NCI-H2107 treated with DMSO at 0.1 percent for 48 hours (cell line): ENCODE results near the gene SLC66A2.
A peak's percentile ranks its signal among the peaks of the same experiment; 100 is the strongest.

Experiments
- DNase-seq: peaks from one replicate; lab custom pipeline; 2025; ENCODE audit not compliant: unreplicated experiment; lab: John Stamatoyannopoulos, UW

Gene SLC66A2

DNA sequence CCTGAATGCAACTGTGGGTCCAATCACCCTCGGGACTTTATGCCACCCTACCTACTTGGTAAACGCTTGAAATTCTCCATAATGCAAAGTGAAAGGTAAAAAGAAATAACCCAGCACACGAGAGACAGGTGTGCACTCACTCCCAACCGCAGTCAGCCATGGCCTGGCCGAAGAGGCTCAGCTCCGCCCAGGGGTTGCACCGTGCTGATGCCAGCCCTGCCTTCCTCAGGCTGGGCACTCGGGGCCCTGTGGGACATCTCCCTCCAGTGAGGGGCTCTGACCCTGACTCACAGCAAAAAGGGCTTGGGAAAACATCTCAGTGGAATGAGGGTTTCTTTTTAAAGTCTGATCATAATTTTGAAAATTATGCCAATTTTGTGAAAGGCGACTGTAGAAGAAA, 13.3 kb downstream of the SLC66A2 start:
- no peak for DNase-seq

DNA sequence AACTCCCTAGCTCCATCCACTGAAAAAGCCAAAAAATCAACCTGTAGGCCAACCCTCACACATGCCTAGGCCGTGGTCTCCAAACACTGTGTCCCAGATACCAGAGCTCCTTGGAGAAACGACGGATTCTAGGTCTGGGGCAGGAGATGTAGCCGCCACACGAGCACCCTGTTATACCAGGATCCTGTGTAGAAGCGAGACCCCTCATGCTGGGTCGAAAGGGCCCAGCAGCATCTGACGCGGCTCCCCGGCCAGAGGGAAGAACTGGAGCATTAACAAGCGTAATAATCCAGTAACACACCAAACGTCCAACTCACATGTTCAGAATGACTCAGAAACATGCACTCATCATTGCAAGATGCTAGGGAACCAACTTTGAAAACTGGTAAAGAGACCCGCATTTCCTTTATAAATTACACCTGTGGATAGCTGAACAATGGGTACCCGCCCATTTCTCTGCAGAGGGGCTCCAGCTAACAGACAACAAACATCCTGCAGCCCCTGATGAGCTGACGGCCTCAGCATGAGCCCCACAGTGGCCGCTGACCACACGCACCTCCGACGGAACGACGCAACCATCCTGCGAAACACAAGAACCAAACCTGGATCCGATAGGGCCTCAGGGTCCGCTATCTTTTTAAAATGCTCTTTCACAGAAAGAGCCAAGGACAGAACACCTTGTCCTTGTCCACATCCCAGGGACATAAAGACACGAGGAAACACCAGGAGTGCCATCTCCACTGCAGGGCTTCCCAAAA, 14.2 kb downstream of the SLC66A2 start:
- no peak for DNase-seq

GRCh38 chr18:79936641-79937040, 14.8 kb downstream of the SLC66A2 start:
- DNase-seq: no peak

GRCh38 chr18:79935925-79936324, 15.5 kb downstream of the SLC66A2 start:
- DNase-seq: no peak

DNA sequence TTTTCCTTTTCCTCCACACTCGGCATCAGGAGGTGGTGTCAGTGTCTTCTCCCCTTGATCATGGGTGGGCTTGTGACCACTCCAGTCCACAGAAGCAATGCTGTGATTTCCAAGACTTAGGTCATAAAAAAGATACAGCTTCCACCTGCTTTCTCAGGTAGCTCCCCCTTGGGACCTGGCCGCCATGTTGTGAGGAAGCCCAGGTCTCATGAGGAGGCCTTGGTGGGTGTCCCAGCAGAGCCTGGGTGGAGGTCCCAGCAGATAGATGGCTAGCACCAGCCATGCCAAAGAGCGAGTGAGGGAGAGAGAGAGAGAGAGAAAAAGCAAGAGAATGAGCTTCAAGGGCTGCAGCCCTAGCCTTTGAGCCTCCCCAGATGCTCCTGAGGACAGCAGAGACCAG, 16.0 kb downstream of the SLC66A2 start:
- DNase-seq: no peak

- DNase-seq: no peak
These were observed 16.4 kb downstream of the SLC66A2 start for GRCh38 chr18:79935098-79935480.

DNA sequence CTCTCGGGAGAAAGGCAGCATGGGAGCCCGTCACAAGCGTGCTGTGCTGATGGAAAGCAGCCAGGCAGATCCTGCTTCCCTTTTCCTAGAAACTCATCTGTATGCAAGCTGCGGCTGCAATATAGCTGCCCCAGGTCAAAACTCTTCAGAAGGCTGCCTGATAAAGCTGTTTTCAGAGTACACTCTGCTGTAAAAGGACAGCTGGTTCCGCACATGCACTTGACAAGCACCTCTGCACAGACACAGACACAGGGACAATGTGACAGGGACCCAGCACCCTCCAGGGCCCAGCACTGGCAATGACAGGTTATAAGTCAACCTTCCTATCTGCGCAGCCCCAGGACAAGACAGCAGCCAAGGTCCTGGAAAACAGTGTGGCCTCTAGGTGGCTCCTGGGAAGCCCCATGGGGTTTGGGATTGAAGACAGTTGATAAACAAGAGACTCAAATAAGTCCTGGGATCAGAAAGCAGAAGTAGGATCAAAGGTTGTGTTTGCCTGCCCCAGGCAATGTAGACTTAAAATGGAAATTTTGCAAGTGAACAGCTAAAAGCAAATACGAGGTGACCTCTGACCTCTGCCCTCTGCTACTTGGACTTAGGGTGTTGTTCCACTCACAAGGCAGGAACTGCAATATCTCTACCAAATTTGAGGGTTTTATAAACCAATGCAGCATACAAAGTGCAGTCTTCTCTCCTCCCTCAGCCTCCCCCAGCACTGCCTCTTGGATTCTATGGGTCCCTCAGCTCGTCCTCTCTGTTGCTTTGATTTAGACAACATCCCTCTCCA, 16.9 kb downstream of the SLC66A2 start:
- DNase-seq: no peak

DNA sequence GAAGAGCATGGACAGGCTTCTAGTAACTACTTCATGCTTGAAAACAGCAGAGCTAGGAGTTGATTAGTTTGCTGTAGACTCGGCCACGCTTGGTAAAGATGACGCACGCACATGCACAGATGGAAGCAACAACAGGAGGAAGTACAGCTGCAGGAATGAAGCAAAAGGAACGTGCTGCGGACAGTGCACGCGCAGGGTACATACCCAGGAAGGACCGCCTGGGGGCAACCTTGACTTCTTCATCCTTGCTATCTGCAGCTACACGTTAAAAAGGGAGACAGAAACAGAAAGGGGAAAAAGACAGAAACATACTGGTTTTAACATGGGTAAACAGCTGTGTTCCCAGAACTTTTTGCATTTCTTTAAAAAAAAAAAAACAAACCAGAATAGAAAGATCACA, 17.7 kb downstream of the SLC66A2 start:
- DNase-seq: no peak

DNA sequence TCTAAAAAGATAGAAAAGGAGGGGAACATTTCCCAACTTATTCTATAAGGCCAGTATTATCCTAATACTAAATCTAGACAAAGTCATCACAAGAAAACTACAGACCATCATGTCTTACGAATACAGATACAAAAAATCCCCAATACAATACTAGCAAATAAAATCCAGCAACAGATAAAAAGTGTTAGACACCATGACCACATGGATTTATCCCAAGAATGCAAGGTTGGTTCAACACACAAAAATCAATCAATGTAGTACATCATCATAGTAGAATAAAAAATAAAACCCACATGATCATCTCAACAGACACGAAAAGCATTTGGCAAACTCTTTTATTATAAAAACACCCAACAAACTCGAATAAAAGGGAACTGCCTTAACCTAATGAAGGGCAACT, 18.5 kb downstream of the SLC66A2 start:
- DNase-seq: no peak

DNA sequence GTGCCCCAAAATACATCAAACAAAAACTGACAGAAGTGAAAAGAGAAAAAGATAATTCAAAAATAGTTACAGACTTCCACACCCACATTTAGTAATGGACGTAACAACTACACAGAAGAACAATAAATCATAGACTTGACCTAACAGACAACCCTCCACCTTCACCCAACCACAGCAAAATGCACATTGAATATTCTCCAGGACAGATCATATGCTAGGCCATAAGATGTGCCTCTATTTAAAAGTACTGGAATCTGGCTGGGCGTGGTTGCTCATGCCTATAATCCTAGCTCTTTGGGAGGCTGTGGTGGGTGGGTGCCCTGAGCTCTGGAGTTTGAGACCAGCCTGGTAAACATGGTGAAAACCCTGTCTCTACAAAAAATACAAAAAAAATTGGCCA, 20.0 kb downstream of the SLC66A2 start:
- no peak for DNase-seq

GRCh38 chr18:79930020-79930642, 21.3 kb downstream of the SLC66A2 start:
- DNase-seq: no peak

DNA sequence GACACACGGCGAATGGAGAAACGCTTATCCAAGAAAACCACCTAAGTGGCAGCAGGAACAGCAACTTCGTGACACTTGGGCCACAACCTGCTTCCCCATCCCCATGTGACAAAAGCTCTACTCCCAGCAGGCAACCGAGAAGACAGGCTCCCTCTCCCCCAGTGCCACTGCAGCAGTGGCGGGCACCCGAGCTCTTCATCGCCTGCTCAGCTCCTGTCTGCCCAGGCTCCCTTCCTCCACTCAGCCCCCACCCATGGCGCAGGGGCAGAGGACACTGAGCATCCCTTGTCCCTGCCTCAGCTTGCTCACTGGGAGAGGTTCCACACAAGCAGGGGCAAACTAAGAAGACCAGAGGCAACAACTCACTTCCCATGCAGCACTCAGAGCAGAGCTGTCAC, 22.9 kb downstream of the SLC66A2 start:
- no peak for DNase-seq

GRCh38 chr18:79927607-79928562, 23.6 kb downstream of the SLC66A2 start:
- no peak for DNase-seq

DNA sequence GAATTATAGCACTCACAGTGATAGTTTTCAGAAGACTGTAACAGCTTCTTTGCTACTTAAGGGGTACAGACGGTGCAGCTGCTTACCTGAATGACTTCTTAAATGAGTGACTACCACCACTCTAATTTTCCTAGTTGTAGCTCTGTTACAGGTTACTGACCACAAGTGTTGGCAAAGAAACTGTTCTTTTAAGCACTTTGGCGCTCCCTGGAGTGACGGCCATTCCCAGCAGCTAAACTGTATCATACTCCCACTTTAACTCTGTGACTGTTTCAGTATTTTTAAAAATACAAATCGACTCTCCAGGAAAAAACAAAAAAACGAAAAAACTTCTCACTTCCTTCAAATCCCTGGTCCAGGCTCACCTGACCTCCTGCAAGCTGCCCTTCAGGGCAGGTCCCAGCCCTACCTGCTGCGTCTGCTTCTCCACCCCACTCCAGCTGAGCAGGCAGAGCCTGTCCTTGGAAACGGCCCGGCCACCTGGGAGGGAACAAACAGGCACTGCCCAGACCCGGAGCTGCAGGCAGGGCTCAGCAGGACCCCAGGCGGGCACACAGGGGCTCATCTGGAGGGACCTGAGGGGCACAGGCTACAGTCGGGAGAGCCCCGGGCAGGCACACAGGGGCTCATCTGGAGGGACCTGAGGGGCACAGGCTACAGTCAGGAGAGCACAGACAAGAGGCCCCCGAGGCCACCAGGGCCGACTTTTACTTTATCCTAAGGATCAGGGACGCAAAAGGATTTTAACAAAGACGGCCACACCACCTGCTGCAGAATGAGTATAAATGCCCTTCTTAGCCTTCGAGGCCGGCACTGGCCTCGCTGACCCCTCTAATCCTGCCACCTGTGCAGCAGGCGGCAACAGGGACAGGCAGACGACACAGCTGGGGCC, 24.5 kb downstream of the SLC66A2 start:
- peak; percentile 7 for DNase-seq

GRCh38 chr18:79926306-79926705, 25.1 kb downstream of the SLC66A2 start:
- no peak for DNase-seq

DNA sequence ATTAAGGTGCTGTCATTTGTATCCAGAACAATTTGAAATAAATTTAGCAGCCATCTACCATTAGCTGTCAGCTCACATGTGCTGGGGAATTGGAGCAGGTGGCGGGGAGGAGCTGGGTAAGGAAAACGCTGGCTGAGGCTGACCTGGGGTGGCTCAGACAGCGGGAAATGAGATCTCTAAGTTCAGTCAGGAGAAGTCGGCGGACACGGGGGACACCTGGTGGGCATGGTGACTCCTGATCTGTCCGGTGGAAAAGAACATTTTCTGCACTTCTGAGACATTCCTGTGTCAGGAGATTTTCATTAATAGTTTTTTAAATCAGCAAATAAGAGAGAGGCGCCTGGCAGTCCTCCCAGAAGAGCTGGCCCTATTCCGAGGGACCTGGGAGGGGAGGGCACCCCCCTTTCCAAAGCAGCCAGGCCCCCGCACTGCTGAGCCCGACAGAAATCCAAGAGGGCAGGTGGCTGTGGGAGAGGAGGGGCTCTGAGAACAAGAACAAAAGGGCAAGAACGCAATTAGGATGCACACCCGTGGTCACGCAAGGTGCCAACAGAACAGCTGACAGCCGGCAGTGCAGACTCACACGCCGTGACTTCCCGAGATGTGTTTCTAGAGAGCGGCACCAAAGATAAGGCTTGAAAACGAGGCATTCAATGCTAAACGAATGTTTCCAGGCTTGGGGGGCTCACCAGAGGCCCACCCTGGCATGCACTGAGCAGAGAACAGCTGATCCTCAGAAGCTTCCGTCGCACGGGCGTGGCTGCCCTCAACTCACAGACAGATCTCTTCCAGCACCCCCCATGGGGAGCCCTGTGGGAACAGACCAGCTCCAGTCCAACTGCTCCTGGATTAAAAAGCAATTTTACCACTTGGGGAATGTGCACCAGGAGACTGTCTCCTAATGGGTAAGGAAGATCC, 26.4 kb downstream of the SLC66A2 start:
- DNase-seq: peak; percentile 78

DNA sequence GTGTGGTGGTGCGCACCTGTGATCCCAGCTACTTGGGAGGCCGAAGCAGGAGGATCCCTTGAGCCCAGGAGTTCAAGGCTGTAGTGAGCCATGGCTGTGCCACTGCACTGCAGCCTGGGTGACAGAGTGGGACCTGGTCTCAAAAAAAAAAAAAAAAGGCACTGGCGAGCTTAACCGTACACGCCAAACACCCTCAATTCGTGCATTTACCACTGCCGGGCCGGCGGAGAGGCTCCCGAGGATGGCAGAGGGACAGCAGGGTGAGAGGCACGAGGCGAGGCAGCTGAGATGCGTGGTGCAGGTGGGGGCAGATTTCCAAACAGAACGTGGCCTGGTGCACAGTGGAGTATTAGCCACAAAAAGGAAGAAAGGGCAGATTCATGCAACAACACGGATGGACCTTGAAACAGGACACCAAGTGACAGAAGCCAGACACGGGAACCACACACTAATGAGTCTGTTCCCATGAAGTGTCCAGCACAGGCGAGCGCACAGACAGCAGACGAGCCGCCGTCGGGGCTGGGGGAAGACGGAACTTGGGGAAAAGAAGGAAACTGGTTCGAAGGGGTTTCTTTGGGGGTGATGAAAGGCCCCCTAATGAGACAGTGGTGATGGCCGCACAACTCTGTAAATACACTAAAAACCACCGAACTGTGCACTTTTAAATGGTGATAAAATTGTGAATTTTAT, 27.4 kb downstream of the SLC66A2 start:
- no peak for DNase-seq

GRCh38 chr18:79922971-79923411, 28.5 kb downstream of the SLC66A2 start:
- DNase-seq: no peak
